AG10803 (cell line): Measurements from ENCODE around the gene ADGRG4.

Experiments used
- DNase-seq: peaks from one replicate; pipeline ENCODE4 v3.0.0; 2010; ENCODE audit warnings: low read depth
- H3K4me3 ChIP-seq: 2 replicates; pipeline ENCODE4 v1.5.1; 2011; ENCODE audit warnings: mild to moderate bottlenecking, low read length, control low read depth
- CTCF ChIP-seq: conservative IDR thresholded peaks from 2 replicates; pipeline ENCODE4 v1.5.1; 2011; ENCODE audit warnings: mild to moderate bottlenecking, low read length, control low read depth, inconsistent platforms

Gene ADGRG4

DNA sequence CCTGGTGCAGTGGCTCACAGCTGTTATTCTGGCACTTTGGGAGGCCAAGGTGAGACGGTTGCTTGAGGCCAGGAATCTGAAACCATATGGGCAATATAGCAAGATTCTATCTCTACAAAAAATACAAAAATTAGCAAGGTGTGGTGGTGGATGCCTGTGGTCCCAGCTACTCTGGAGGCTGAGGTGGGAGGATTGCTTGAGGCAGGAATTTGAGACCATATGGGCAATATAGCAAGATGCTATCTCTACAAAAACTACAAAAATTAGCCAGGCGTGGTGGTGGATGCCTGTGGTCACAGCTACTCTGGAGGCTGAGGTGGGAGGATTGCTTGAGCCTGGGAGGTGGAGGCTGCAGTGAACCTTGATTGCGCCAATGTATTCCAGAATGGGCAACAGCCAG, 2.3 kb downstream of the ADGRG4 start:
- DNase-seq = no peak
- H3K4me3 ChIP-seq = no peak overlapping the region
- TF ChIP-seq CTCF = no peak

- no peak overlapping the region for H3K4me3 ChIP-seq
- DNase-seq = no peak
- TF ChIP-seq CTCF = no peak
These were observed 3.7 kb downstream of the ADGRG4 start for GRCh38 chrX:136304493-136304892.

DNA sequence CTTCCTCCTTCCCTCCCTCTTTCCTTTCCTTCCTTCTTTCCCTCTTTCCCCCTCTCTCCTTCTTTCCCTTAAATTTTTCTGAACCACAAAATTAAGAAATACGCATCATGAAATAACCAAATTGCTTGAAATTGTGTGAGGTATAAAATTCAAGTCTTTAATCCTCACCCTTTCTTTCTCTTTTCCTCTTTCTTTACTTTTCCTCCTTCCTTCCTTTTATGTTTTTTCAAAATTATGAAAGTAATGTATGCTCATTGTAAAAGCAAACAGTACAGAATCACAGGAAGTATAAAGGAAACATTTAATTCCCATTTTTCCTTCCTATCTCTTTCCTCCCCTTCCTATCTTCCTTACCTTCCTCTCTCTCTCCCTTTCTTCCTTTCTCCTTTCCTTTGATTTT, 5.4 kb downstream of the ADGRG4 start:
- H3K4me3 ChIP-seq = no peak overlapping the region
- no peak for TF ChIP-seq CTCF
- DNase-seq = no peak

- no peak for DNase-seq
- no peak overlapping the region for H3K4me3 ChIP-seq
- TF ChIP-seq CTCF = no peak
These were observed 6.7 kb downstream of the ADGRG4 start for GRCh38 chrX:136307471-136307870.

DNA sequence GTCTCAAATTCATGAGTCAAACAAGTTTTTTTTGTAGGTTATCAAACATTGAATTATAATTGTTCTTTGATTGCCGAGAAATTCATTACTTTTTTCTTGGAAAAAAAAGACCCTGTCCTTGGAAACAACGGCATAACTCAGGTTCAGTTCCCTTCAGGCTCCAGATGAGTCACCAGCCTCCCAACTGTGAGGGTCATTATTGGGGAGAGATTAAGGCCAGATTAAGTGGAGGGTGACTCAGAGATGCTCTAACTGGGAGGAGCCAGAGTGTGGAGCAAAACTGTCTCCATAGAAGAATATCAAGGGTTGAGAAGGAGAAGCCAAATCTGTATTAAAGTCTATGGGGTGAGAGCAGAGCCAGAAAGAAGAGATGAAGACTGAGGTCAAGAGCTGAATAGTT, 9.6 kb downstream of the ADGRG4 start:
- TF ChIP-seq CTCF = no peak
- DNase-seq = no peak
- no peak overlapping the region for H3K4me3 ChIP-seq

GRCh38 chrX:136318156-136318555, 17.4 kb downstream of the ADGRG4 start:
- DNase-seq = no peak
- no peak for TF ChIP-seq CTCF
- H3K4me3 ChIP-seq = no peak overlapping the region

DNA sequence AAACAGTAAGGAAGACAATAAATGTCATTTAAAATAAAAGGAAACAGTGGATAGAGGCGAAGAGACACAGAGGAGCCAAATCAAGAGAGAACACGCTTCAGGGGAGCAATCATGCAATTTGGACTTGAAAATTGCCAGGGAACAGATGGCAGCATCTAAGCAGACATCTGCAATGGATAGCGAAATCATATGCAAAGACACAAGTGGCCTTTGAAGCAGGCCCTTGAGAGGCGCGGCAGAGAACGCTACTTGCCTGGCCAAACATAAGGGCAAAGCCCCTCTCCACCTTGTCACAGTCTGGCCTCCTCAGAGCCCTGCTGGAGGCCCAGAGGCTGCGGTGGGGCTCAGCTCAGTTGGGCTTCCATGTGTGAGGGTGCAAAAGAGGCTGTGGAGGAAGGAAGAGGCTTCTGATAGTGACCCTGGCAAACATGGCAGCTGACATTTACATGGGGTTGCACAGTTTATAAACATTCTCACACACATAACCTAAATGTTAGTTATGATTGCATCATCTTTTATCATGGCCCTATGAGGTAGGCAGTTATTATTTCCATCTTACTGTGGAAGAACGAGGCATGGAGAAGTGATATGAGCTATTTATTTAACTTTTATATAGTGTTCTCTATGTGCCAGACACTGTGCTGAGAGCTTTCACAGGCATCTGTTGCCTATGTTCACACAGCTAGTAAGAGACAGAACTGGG, 18.3 kb downstream of the ADGRG4 start:
- no peak for DNase-seq
- no peak overlapping the region for H3K4me3 ChIP-seq
- TF ChIP-seq CTCF = no peak
